ENCODE results near the gene UBXN6.

UBXN6 gene

DNA sequence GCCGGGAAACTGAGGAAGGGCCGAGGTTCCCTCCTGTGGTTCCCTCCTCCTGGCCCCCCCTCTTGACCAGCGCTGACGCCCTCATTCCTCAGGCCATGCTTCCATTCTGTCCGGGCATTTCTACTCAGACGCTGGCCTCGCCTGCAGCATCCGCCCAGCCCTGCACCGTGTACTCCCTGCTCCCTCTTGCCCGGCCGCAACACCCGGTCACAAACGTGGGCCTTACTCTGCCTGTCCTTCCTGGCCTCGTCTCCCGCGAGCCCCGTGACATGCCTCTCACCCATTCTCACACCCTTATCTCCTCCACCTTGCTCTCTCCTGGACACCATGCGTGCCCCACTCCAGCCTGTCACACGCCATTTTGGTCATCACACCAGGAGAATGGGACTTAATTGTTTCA lies 25.8 kb upstream of the UBXN6 start:
- in situ Hi-C loops (cut with MboI; ENCODE audit: low sequenced_read_pairs): no loop called here
- H3K36me3 ChIP-seq (replicated peaks): peaks cover 14% of the 10 kb centered on the region
- no peaks in the 10 kb centered on the region for H3K4me1 ChIP-seq
- DNase-seq (ENCODE audit: low spot score in 2 of 2): no peak
- no peak overlapping the region for H3K4me3 ChIP-seq
- no peaks in the 10 kb centered on the region for H3K27me3 ChIP-seq (ENCODE audit: low read depth)
- H3K9me3 ChIP-seq: no peaks in the 10 kb centered on the region

DNA sequence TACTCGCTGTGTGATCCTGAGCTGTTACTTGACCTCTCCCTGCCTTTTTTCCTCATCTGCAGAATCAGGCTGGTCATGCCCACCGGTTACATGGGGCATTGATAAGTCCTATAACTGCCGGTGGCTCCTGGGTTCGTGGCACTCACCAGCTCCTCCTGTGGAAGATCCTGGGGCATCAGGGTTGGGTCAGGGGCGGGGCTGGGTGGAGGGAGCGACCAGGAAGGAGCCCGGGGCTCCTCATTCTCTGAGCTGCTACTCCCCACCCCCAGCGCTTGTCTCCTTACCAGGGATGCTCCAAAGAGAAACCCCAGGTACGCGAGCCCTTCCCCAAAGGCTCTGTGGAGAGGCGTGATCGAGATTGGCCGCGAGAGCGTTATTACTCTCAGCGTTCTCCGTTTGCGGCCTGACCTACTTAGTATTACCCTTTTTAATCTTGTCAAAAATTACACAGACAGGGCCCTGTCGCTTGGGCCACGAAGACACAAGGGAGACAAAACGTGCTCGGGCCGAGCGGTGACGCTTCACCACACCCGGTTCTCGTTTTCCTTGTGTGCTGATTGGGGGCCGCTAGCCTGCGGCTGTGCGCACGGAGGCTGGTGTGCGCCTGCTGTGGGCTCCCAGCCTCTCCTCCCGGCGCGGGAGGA lies 25.2 kb upstream of the UBXN6 start:
- no peak for DNase-seq (ENCODE audit: low spot score in 2 of 2)
- Histone ChIP-seq H3K27me3 (ENCODE audit: low read depth) (no peaks in the 10 kb centered on the region), H3K9me3 (no peaks in the 10 kb centered on the region), H3K36me3 (replicated peaks) (peaks cover 12% of the 10 kb centered on the region), H3K4me1 (no peaks in the 10 kb centered on the region), H3K4me3 (no peak overlapping the region)
- in situ Hi-C loops (cut with MboI; ENCODE audit: low sequenced_read_pairs): no loop called here

DNA sequence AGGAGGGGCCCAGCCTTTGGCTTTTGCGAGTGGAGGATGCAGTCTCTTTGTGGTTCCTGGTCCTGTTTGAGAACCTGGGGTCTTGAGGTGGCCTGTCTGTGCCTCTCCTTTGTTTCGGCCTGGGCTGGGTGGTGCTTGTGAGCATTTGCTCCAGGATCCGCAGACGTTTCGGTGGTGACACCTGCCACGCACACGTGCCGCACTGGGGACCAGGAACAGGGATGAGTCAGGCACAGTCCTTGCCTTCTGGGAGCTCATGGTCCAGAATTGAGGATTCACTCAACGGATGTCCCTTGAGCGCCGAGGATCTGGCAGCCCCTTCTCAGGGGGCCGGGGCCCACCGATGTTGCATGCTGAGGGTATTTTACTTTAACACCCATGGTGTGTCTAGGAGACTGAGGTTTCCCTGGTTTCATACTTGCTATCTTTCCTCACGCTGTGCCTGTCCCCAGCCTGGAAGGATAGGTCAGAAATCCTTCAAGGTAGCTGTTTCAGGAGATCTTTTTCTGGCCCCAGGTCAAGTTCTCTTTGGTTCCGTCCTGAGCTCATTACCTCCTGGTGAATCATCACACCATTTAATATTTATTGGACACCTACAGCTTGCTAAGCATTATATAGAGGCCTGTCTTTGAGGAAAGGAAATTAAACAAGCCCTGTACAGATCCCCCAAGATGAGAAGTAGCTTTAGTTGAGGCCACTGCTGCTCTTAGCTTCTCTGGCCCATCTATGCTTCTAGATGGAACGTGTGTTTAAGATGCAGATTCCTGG lies 19.6 kb upstream of the UBXN6 start:
- DNase-seq (ENCODE audit: low spot score in 2 of 2): no peak
- Histone ChIP-seq H3K36me3 (replicated peaks) (peaks cover 24% of the 10 kb centered on the region), H3K27me3 (ENCODE audit: low read depth) (no peaks in the 10 kb centered on the region), H3K4me3 (no peak overlapping the region), H3K9me3 (no peaks in the 10 kb centered on the region), H3K4me1 (no peaks in the 10 kb centered on the region; the same call in none of the 2 replicates)
- in situ Hi-C loops (cut with MboI; ENCODE audit: low sequenced_read_pairs): no loop called here

DNA sequence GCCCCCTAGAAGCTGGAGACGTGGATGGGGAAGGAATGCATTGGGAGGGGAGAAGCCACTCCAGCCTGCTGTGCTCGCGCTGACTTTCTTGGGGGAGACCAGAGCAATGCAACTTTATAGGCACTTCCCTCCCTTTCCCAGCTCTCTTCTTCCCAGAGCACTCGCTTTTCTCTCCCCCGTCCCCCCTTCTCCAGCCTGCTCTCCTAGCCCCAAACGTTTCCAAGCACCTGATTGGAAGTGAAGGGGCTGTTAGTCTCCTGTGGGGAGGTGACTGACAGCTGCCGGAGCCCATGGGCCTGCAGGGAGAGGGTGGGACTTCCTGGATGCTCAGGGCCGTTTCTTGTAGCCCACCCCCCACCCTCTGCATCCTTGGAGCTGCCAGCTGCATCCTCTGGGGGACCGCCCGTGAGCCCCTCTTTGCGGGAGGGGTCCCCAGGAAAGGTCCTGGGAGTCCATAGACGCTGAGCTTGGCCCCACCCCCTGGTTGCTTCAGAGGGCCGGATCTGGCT lies 17.0 kb upstream of the UBXN6 start:
- H3K9me3 ChIP-seq: no peaks in the 10 kb centered on the region
- H3K4me3 ChIP-seq: peak overlapping the region; percentile 75
- no peaks in the 10 kb centered on the region; the same call in none of the 2 replicates for H3K4me1 ChIP-seq
- peaks cover 24% of the 10 kb centered on the region for H3K36me3 ChIP-seq (replicated peaks)
- peak; percentile 51 to 78 for DNase-seq (ENCODE audit: low spot score in 2 of 2)
- no peaks in the 10 kb centered on the region for H3K27me3 ChIP-seq (ENCODE audit: low read depth)
- in situ Hi-C loops (cut with MboI; ENCODE audit: low sequenced_read_pairs): no loop called here

DNA sequence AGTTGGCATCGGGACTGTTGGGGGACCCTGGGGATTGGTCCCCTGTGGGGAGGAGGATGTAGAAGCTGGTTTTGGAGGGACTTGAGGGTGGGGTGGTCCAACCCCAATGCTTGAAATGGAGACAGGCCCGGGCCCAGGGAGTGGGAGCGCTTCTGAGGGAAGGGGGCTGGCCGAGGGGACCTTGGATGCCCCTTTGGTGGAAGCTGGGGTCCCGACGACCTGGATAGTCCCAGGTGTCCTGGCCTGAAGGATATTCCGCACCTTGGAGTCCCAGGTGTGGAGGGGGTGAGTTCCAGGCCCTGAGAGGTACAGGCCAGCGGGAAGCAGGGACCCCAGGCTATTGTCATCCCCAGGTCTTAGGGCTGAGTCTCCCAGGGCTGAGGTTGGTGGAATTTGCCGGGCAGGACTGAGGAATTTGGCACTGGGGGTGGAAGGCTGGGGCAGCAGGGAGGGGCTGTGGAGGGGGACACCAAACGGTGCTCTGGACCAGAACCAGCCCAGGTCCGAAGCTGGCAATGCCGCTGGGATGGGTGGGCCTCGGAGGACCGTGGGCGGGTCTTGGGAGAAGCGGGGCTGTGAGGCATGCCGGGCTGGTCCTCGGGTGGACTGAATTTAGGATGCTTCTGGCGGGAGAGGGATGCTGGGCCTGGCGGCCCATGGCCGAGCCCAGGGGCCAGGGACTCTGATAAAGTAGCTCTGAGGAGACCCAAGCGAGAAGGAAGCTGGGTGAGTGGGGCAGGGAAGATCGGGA lies 16.3 kb upstream of the UBXN6 start:
- in situ Hi-C loops (cut with MboI; ENCODE audit: low sequenced_read_pairs): no loop called here

DNA sequence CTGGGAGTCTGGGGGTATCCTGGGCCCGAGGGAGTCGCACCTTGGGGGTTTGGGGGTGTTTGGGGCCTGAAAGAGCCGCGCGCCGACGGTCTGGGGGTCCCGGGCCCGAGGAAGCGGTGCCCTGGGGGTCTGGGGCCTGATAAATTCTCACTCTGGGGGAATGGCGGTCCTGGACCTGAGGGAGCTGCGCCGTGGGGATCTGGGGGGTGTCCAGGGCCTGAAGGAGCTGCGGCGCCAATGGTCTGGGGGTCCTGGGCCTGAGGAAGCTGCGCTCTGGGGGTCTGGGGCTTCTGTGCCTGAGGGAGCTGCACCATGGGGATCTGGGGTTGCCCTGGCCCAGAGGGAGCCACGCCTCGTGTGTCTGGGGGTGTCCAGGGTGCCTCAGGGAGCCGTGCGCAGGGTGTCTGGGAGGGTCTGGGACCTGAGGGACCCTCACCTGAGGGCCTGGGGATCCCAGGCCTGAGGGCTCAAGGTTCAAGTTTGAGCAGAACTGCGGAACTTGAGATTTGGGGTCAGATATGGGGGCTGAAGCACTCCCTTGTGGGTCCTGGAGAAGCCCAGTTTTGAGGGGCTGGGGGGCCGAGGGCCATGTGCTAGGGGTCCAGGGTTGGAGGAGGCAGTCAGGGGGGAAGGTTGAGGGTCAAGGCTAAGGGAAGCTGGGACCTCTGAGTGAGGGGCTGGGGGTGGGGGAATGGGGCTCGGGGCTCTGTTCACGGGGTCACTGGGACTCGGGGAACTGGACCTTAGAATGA lies 15.6 kb upstream of the UBXN6 start:
- Histone ChIP-seq H3K27me3 (ENCODE audit: low read depth) (no peaks in the 10 kb centered on the region), H3K36me3 (replicated peaks) (peaks cover 18% of the 10 kb centered on the region), H3K4me1 (no peaks in the 10 kb centered on the region; the same call in none of the 2 replicates), H3K9me3 (no peaks in the 10 kb centered on the region), H3K4me3 (peak overlapping the region; percentile 75)
- no peak for DNase-seq (ENCODE audit: low spot score in 2 of 2)
- in situ Hi-C loops (cut with MboI; ENCODE audit: low sequenced_read_pairs): no loop called here

More for the DNA sequence above, 16.3 kb upstream of the UBXN6 start:
- DNase-seq (ENCODE audit: low spot score in 2 of 2): no peak
- no peaks in the 10 kb centered on the region for H3K9me3 ChIP-seq
- no peaks in the 10 kb centered on the region; the same call in none of the 2 replicates for H3K4me1 ChIP-seq
- no peaks in the 10 kb centered on the region for H3K27me3 ChIP-seq (ENCODE audit: low read depth)
- peaks cover 21% of the 10 kb centered on the region for H3K36me3 ChIP-seq (replicated peaks)
- H3K4me3 ChIP-seq: peak overlapping the region; percentile 75

DNA sequence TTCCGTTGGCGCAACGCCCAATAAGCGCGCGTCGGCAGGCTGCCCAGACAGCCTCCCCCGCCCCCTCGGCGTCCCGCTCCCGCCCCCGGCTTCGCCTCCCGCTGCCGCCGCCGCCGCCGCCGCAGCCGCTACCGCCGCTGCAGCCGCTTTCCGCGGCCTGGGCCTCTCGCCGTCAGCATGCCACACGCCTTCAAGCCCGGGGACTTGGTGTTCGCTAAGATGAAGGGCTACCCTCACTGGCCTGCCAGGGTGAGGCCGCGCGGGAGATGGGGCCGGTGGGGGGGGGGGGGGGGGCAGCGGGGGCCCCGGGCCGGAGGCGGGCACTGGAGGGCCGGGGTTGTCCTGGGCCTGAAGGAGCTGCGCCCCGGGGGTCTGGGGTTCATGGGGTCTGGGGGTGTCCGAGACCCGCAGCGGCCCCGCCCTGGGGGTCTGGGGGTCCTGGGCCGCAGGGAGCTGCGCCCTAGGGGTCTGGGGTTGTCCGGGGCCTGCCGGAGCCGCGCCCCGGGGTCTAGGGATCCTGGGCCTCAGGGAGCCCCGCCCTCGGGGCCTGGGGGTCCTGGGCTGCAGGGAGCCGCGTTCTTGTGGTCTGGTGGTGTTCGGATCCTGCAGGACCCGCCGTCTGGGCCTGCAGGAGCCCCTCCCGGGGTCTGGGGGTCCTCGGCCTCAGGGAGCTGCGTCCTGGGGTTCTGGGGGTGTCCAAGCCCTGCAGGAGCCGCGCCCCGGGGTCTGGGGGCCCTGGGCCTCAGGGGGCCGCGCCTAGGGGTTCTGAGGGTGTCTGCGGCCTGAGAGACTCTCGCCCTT lies 14.8 kb upstream of the UBXN6 start, which contains the start of gene HDGFL2:
TSS of gene HDGFL2 (plus strand) at position 124 of the 801 bp plus-strand sequence. CDS start at position 178, 54 bp downstream.
- Histone ChIP-seq H3K4me1 (no peaks in the 10 kb centered on the region; the same call in none of the 2 replicates), H3K36me3 (replicated peaks) (peaks cover 15% of the 10 kb centered on the region), H3K9me3 (no peaks in the 10 kb centered on the region), H3K27me3 (ENCODE audit: low read depth) (no peaks in the 10 kb centered on the region), H3K4me3 (peak within 1 kb of the TSS; percentile 75)
- no peak for DNase-seq (ENCODE audit: low spot score in 2 of 2)
- in situ Hi-C loops (cut with MboI; ENCODE audit: low sequenced_read_pairs): no loop called here

DNA sequence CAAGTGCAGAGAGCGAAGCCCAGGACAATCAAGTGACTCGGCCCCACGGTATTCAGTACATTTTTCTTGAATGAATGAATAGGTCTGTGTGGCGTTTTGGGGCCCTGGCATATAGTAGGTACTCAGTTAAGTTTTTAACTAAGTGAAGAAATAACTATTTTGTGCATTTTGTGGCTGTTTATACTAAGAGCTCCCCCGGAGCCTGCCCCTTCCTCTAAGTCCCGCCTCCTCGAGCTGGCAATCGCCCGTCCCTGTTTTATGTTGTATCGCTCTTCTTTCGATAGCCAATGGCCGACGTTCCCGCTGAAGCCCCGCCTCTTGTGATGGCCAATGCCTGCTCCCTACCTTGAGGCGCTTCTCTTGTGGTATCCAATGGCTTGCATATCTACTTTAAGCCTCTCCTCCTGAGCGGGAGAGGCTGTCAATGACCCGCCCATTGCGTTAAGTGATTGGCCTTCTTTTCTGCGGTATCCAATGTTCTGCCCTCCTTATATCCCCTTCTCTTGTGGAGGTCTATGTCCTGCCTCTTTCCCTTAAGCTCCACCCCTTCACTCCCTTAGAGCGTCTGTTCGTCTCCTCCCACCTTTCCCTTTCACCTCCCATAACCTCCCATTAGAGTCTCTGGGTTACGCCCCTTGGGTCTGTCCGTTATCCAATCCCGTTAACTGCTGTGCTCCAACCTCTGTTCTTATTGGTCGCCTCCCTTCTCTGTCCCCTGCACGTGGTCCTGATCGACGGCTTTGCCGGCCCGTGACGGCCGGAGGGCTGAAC lies 14.0 kb upstream of the UBXN6 start:
- DNase-seq (ENCODE audit: low spot score in 2 of 2): peak; percentile 99 to 100
- Histone ChIP-seq H3K27me3 (ENCODE audit: low read depth) (no peaks in the 10 kb centered on the region), H3K36me3 (replicated peaks) (peaks cover 7% of the 10 kb centered on the region), H3K4me1 (no peaks in the 10 kb centered on the region; the same call in none of the 2 replicates), H3K4me3 (peak overlapping the region; percentile 42), H3K9me3 (no peaks in the 10 kb centered on the region)
- in situ Hi-C loops (cut with MboI; ENCODE audit: low sequenced_read_pairs): no loop called here

DNA sequence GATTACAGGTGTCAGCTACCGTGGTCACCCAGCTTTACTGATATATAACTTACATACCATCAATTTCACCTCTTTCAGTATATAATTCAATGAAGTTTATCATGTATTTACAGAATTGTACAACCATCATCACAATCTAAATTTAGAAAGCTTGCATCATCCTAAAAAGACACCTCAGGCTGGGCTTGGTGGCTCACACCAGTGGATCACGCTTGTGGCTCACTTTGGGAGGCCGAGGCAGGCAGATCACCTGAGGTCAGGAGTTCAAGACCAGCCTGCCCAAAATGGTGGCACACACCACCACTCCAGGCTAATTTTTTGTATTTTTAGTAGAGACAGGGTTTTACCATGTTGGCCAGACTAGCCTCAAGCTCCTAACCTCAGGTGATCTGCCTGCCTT lies 10.2 kb upstream of the UBXN6 start:
- no peak for DNase-seq (ENCODE audit: low spot score in 2 of 2)
- H3K9me3 ChIP-seq: no peaks in the 10 kb centered on the region
- H3K27me3 ChIP-seq (ENCODE audit: low read depth): no peaks in the 10 kb centered on the region
- in situ Hi-C loops (cut with MboI; ENCODE audit: low sequenced_read_pairs): no loop called here
- no peak overlapping the region for H3K4me3 ChIP-seq
- H3K4me1 ChIP-seq: no peaks in the 10 kb centered on the region
- no peaks in the 10 kb centered on the region; the same call in 1 of the 2 replicates for H3K36me3 ChIP-seq (replicated peaks)

DNA sequence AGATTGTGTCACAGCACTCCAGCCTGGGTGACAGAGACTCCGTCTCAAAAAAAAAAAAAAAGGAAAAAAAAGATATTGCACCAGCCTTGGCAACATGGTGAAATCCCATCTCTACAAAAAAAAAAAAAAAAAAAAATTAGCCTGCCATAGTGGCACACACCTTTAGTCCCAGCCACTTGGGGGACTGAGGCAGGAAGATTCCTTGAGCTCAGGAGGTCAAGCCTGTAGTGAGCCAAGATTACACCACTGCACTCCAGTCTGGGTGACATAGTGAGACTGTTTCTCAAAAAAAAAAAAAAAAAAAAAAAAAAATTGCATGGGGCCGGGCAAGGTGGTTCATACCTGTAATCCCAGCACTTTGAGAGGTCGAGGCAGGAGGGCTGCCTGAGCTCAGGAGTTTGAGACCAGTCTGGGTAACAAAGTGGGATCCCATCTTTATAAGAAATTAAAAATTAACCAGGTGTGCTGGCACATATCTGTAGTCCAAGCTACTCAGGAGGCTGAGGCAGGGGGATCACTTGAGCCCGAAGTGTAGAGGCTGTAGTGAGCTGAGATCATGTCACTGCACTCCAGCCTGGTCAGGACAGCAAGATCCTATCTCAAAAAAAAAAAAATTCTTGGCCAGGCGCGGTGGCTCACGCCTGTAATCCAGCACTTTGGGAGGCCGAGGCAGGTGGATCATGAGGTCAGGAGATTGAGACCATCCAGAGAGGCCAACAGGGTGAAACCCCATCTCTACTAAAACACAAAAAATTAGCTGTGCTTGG lies 7.4 kb upstream of the UBXN6 start:
- Histone ChIP-seq H3K9me3 (no peaks in the 10 kb centered on the region), H3K4me1 (no peaks in the 10 kb centered on the region), H3K4me3 (no peak overlapping the region), H3K27me3 (ENCODE audit: low read depth) (no peaks in the 10 kb centered on the region), H3K36me3 (replicated peaks) (no peaks in the 10 kb centered on the region)
- in situ Hi-C loops (cut with MboI; ENCODE audit: low sequenced_read_pairs): no loop called here
- DNase-seq (ENCODE audit: low spot score in 2 of 2): no peak

DNA sequence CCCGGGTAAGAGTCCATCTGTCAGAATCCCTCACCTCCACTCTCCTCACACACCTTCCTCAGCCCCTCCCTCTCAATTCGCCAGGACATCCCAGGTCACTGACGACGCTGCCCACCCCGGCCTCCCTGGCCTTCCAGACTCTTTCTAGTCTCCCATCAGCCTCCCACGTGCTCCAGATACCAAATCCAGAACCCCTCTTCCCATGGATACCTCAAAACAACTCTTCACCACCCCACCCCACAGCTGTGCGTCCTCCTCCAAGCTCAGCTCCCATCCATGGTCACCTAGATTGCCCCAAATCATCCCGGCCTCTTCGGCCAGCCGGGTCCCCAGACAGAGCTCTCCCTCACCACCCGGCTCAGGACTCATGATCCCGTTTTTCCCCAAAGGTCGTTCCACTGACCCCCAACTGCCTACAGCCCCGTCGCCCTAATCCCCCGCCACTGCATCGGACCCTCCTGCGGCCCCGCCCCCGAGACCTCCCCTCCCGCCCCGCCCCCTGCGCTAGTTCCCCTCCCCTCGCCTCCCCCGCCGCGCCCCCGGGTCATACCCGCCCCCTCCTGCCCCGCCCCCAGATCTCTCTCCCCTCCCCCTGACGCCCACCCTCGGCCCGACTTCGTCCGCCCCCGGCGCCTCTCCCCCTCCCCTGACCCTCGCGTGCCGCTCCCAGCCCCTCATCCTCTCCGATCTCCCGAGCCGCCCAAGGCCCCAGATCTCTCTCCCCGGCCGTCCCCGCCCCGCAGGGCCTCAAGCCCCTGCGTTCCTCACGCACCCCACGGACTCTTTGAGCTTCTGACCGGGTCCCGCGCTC lies 546 bp downstream of the UBXN6 start:
- DNase-seq (ENCODE audit: low spot score in 2 of 2): peak; percentile 31 to 79
- peaks cover 10% of the 10 kb centered on the region for H3K4me1 ChIP-seq
- H3K27me3 ChIP-seq (ENCODE audit: low read depth): no peaks in the 10 kb centered on the region
- no peaks in the 10 kb centered on the region for H3K9me3 ChIP-seq
- peak overlapping the region; percentile 54 for H3K4me3 ChIP-seq
- in situ Hi-C loops (cut with MboI; ENCODE audit: low sequenced_read_pairs): no loop called here
- H3K36me3 ChIP-seq (replicated peaks): peaks cover 12% of the 10 kb centered on the region
